DOHH2 (cell line): ENCODE measurements around the gene SLC5A10.

Experiments
- H3F3A ChIP-seq: fragments of 200-600 bp; sonication (generic), shearing (Covaris generic); 2 replicates; pipeline ENCODE4 v1.6.0; 2016; ENCODE audit warnings: antibody characterized with exemption, mild to moderate bottlenecking; ENCODE audit not compliant: control insufficient read depth, insufficient read depth
- H3K27ac ChIP-seq: fragments of 200-600 bp; sonication (generic); 2 replicates; pipeline ENCODE4 v1.5.1; 2014; ENCODE audit warnings: low read depth, mild to moderate bottlenecking, low read length, moderate library complexity
- H3K27me3 ChIP-seq: fragments of 200-600 bp; sonication (generic); 2 replicates; pipeline ENCODE4 v1.6.1; 2014; ENCODE audit warnings: mild to moderate bottlenecking, low read length, mixed read lengths; ENCODE audit not compliant: control insufficient read depth
- H3K36me3 ChIP-seq: fragments of 200-600 bp; sonication (generic); 2 replicates; pipeline ENCODE4 v1.6.1; 2014; ENCODE audit warnings: mild to moderate bottlenecking, low read length, moderate library complexity, mixed read lengths; ENCODE audit not compliant: control insufficient read depth
- H3K4me1 ChIP-seq: fragments of 200-600 bp; sonication (generic); 2 replicates; pipeline ENCODE4 v1.6.1; 2014; ENCODE audit warnings: mild to moderate bottlenecking, low read length, mixed read lengths; ENCODE audit not compliant: control insufficient read depth
- H3K4me2 ChIP-seq: fragments of 200-600 bp; sonication (generic); 2 replicates; pipeline ENCODE4 v1.6.0; 2014; ENCODE audit warnings: mild to moderate bottlenecking, low read length, moderate library complexity
- H3K4me3 ChIP-seq: fragments of 200-600 bp; sonication (generic); 2 replicates; pipeline ENCODE4 v1.5.1; 2014; ENCODE audit warnings: mild to moderate bottlenecking, low read length, mixed read lengths
- H3K79me2 ChIP-seq: fragments of 200-600 bp; sonication (generic); 2 replicates; pipeline ENCODE4 v1.6.1; 2014; ENCODE audit warnings: mild to moderate bottlenecking, low read length, mixed read lengths; ENCODE audit not compliant: control insufficient read depth
- H3K9me2 ChIP-seq: fragments of 200-600 bp; sonication (generic); replicated peaks from 2 replicates; pipeline ENCODE4 v1.6.1; 2014; ENCODE audit warnings: mild to moderate bottlenecking, low read length, mixed read lengths; ENCODE audit not compliant: control insufficient read depth
- H3K9me3 ChIP-seq: fragments of 200-600 bp; sonication (generic); 2 replicates; pipeline ENCODE4 v1.6.1; 2014; ENCODE audit warnings: antibody characterized with exemption, low read length, mixed read lengths; ENCODE audit not compliant: control insufficient read depth, insufficient read depth
- H4K20me1 ChIP-seq: fragments of 200-600 bp; sonication (generic); 2 replicates; pipeline ENCODE4 v1.6.0; 2014; ENCODE audit warnings: low read depth, mild to moderate bottlenecking, antibody characterized with exemption, low read length, moderate library complexity; ENCODE audit not compliant: control insufficient read depth, insufficient read depth
- EZH2phosphoT487 ChIP-seq: fragments of 200-600 bp; sonication (generic); IDR thresholded peaks from 2 replicates; pipeline ENCODE4 v1.6.1; 2017; ENCODE audit warnings: borderline replicate concordance, mild to moderate bottlenecking, antibody characterized with exemption, low read length, moderate library complexity, mixed read lengths
- TF ChIP-seq, protein P1 (sequence below): fragments of 200-600 bp; sonication (generic); IDR thresholded peaks from one replicate; pipeline ENCODE4 v1.5.1; 2014; ENCODE audit warnings: antibody characterized with exemption, mild to moderate bottlenecking, low read depth, low read length; ENCODE audit not compliant: poor library complexity, severe bottlenecking

The SLC5A10 gene

DNA sequence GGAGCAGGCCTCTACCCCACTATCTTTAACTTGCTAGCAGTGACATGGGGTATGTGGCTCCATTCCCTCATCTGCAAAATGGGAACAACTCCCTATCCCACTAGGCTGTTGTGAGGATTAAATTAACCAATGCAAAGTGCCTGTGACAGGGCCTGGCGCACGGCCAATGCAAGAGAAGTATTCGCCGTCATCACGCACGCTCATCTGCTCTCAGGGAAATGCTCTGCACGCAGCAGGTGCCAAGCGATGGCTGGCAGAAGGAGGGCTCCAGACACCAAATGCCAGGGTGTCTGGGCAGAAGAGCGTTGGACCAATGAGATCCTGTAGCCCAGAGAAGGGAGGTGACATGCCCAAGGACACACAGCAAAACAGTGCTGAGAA lies 35.3 kb downstream of the SLC5A10 start:
- Histone ChIP-seq H3F3A (no peaks in the 10 kb centered on the region), H3K27ac (no peak overlapping the region), H3K36me3 (peaks cover 4% of the 10 kb centered on the region; the same call in 1 of the 2 replicates), H3K27me3 (no peaks in the 10 kb centered on the region), H3K9me2 (no peaks in the 10 kb centered on the region), H3K4me2 (no peak overlapping the region), H4K20me1 (no peaks in the 10 kb centered on the region), H3K4me1 (no peaks in the 10 kb centered on the region), H3K9me3 (no peaks in the 10 kb centered on the region), H3K4me3 (no peak overlapping the region), H3K79me2 (no peaks in the 10 kb centered on the region)
- no peak for TF ChIP-seq EZH2phosphoT487
- TF ChIP-seq, protein P1, sequence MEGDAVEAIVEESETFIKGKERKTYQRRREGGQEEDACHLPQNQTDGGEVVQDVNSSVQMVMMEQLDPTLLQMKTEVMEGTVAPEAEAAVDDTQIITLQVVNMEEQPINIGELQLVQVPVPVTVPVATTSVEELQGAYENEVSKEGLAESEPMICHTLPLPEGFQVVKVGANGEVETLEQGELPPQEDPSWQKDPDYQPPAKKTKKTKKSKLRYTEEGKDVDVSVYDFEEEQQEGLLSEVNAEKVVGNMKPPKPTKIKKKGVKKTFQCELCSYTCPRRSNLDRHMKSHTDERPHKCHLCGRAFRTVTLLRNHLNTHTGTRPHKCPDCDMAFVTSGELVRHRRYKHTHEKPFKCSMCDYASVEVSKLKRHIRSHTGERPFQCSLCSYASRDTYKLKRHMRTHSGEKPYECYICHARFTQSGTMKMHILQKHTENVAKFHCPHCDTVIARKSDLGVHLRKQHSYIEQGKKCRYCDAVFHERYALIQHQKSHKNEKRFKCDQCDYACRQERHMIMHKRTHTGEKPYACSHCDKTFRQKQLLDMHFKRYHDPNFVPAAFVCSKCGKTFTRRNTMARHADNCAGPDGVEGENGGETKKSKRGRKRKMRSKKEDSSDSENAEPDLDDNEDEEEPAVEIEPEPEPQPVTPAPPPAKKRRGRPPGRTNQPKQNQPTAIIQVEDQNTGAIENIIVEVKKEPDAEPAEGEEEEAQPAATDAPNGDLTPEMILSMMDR = no peak

DNA sequence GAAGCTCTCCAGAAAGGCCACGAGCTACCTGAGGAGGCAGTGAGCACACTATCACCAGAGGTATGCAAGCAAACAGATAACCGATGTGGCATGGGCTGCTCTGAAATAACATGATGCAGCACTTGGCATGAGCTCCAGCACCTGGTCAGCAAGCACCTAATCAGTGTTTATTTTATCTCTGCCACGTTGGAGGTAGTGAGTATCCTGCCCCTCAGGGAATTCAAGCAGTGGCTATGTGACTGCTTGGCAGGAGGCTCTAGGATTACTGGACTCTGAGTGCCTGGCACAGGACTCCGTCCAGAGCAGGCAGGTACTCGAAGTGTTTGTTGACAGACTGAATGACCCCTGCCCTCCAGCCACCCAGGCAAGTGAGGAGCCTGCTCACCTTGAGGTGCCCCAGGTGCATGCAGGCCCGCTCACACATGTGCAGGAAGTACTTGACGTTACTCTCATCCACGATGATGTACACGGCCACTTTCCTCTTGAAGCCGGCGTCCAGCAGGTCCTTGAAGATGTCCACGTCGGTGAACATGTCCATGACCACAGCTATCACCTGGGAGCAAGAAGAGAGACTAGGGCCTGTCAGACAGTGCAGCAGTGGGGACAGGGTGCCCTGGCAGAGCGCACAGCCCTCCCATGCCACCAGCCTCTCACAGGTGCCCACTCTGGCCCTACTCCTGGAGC lies 36.0 kb downstream of the SLC5A10 start:
- H3K27ac ChIP-seq = no peak overlapping the region
- no peaks in the 10 kb centered on the region; the same call in 1 of the 2 replicates for H3K79me2 ChIP-seq
- TF ChIP-seq EZH2phosphoT487 = no peak
- TF ChIP-seq, protein P1 = no peak
- no peaks in the 10 kb centered on the region for H4K20me1 ChIP-seq
- peaks cover 4% of the 10 kb centered on the region; the same call in 1 of the 2 replicates for H3K36me3 ChIP-seq
- H3F3A ChIP-seq = no peaks in the 10 kb centered on the region
- no peaks in the 10 kb centered on the region for H3K27me3 ChIP-seq
- no peak overlapping the region for H3K4me3 ChIP-seq
- no peaks in the 10 kb centered on the region for H3K9me2 ChIP-seq
- peaks cover 7% of the 10 kb centered on the region for H3K4me1 ChIP-seq
- H3K4me2 ChIP-seq = no peak overlapping the region
- no peaks in the 10 kb centered on the region for H3K9me3 ChIP-seq

DNA sequence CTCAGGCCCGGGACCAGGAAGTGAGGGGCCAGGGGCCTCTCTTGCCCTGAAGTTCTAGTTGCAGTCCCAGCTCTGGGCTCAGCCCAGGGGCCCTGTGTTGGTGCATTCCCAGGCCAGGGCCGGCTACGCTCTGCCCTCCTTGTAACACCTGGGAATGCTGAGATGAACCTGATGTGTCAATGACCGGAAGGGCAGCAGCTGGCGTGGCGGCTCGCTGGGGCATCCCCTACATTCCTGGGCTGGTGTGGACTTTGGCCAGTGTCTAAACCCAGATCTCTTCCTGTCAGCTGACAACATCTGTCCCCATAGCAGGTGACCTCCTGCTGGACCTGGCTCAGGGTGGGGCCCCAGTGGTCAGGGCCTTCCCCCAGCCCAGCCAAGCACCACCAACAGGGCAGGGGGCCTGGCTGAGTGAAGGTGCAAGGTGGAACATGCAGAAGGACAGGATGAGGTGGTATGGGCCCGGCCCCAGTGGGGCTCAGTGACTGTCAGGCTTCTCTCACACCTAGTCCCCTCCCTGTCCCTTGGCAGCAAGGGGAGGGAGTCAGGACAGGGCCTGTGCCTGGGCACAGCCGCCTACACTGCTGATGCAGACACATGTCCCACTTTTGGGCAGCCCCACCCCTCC lies 36.7 kb downstream of the SLC5A10 start:
- Histone ChIP-seq H3K4me2 (no peak overlapping the region), H3K9me2 (no peaks in the 10 kb centered on the region), H3F3A (no peaks in the 10 kb centered on the region), H4K20me1 (no peaks in the 10 kb centered on the region), H3K27me3 (no peaks in the 10 kb centered on the region), H3K9me3 (no peaks in the 10 kb centered on the region), H3K4me3 (no peak overlapping the region), H3K79me2 (peaks cover 2% of the 10 kb centered on the region), H3K36me3 (peaks cover 4% of the 10 kb centered on the region; the same call in 1 of the 2 replicates), H3K4me1 (peaks cover 13% of the 10 kb centered on the region), H3K27ac (no peak overlapping the region)
- TF ChIP-seq, protein P1 = no peak
- TF ChIP-seq EZH2phosphoT487 = no peak
